ENCODE results near the gene CD99.

DNA sequence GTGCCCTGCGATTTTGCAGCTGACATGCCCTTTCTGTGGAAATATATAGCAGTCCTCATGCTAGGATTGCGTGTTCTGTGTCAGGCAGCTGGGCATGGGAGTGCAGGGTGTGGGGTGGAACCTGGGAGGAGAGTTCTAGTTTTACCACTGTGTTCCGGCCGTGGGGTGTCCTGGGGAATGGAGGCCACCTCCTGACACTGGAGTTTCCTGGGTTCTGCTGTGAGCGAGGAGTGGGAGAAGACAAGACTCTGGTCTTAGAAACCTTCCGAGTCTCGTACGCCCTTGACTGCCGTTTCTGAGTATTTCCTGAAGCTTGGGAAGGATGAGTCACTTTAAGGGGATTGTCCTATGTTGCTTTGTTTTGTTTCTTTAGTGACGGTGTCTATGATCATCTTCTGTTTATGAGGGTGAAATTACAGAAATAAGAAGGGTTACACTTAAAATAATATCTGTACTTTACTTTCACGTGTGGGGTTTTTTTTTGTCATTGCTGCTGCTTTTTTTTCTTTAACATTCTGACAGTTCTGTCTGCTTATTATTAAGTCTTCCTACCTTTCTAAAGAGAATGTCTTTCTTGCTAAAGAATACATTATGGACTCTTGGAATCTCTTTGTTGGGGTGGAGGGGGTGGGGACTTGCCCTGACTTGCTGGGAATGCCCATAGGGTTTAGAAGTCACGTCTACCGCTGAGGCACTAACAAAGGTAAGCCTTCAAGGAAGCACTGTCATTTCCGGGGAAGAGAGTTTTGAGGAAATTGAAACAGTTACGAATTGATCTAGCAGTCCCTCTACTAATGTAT lies 19.1 kb downstream of the CD99 start:
- no peak for TF ChIP-seq CTCF (IDR thresholded peaks at IDR 0.05)
- no peak for TF ChIP-seq POLR2A (IDR thresholded peaks at IDR 0.05)

Data from testis (tissue), 2 donors.